ENCODE measurements around the gene ITGA1.

Gene ITGA1

DNA sequence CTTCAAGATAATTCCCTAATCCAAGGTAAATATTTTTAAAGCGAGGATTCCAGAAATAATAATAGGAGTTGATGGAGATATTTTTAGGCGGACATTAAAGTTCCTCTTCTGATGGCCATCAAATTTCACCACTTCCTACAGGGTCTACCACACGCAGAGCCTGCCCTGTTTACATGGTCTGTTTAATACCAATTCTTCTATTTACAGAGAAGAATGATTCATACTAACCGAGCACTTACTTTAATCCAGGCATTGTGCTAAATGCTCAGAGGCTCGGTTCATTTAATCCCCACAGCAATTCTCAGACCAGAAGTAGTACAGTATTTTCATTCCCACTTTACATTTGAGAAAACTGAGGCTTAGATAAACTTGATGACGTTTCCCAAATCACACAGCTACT, 3.0 kb upstream of the ITGA1 start:
- Histone ChIP-seq H3K9me3 (ENCODE audit: insufficient read depth, low read depth, low read length) (no peaks in the 10 kb centered on the region), H3K4me2 (ENCODE audit: low read depth, low read length, poor library complexity, severe bottlenecking) (no peak overlapping the region)

DNA sequence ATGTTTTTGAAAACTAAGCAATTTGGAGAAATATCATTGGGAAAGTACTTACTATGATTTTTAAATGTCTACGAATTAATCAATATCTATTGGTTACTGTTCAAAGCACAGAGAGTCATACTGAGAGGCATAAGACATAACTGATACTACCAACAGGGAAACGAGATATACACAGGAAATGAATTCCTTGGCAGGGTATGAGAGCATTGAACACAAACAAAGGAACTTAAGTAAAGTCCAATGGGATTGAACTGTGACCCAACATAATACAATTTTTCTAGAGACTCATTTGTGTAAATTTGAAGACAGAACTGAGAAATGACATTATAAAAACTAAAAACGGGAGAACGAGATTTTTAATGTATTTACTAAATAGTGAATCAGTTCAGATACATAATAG, 1.3 kb upstream of the ITGA1 start:
- Histone ChIP-seq H3F3A (ENCODE audit: low read depth) (no peaks in the 10 kb centered on the region), H3K4me1 (ENCODE audit: insufficient read depth, low read length, poor library complexity, severe bottlenecking) (peaks cover 19% of the 10 kb centered on the region), H3K9me3 (ENCODE audit: insufficient read depth, low read depth, low read length) (no peaks in the 10 kb centered on the region), H2AFZ (ENCODE audit: low read length) (no peak overlapping the region), H4K20me1 (ENCODE audit: insufficient read depth, low read length, poor library complexity, severe bottlenecking) (no peaks in the 10 kb centered on the region), H3K27me3 (ENCODE audit: insufficient read depth, low read length, poor library complexity, severe bottlenecking) (no peaks in the 10 kb centered on the region), H3K36me3 (ENCODE audit: insufficient read depth, low read length) (no peaks in the 10 kb centered on the region), H3K9ac (ENCODE audit: low read depth, low read length, poor library complexity, severe bottlenecking) (no peak overlapping the region), H3K4me3 (ENCODE audit: low read length, poor library complexity, severe bottlenecking) (no peak overlapping the region), H3K9me2 (replicated peaks; ENCODE audit: low read depth, low read length) (no peaks in the 10 kb centered on the region), H3K79me2 (ENCODE audit: insufficient read depth, low read length) (no peaks in the 10 kb centered on the region), H3K4me2 (ENCODE audit: low read depth, low read length, poor library complexity, severe bottlenecking) (no peak overlapping the region)
- TF ChIP-seq, protein P1, sequence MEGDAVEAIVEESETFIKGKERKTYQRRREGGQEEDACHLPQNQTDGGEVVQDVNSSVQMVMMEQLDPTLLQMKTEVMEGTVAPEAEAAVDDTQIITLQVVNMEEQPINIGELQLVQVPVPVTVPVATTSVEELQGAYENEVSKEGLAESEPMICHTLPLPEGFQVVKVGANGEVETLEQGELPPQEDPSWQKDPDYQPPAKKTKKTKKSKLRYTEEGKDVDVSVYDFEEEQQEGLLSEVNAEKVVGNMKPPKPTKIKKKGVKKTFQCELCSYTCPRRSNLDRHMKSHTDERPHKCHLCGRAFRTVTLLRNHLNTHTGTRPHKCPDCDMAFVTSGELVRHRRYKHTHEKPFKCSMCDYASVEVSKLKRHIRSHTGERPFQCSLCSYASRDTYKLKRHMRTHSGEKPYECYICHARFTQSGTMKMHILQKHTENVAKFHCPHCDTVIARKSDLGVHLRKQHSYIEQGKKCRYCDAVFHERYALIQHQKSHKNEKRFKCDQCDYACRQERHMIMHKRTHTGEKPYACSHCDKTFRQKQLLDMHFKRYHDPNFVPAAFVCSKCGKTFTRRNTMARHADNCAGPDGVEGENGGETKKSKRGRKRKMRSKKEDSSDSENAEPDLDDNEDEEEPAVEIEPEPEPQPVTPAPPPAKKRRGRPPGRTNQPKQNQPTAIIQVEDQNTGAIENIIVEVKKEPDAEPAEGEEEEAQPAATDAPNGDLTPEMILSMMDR (conservative IDR thresholded peaks at IDR 0.05; ENCODE audit: low read length): no peak
- no peak for TF ChIP-seq EZH2phosphoT487 (IDR thresholded peaks at IDR 0.05; ENCODE audit: borderline replicate concordance)

More for the DNA sequence above, 3.0 kb upstream of the ITGA1 start:
- no peak overlapping the region for H3K9ac ChIP-seq (ENCODE audit: low read depth, low read length, poor library complexity, severe bottlenecking)
- no peaks in the 10 kb centered on the region for H3K79me2 ChIP-seq (ENCODE audit: insufficient read depth, low read length)
- H4K20me1 ChIP-seq (ENCODE audit: insufficient read depth, low read length, poor library complexity, severe bottlenecking): no peaks in the 10 kb centered on the region
- no peaks in the 10 kb centered on the region for H3K9me2 ChIP-seq (replicated peaks; ENCODE audit: low read depth, low read length)
- no peaks in the 10 kb centered on the region for H3K36me3 ChIP-seq (ENCODE audit: insufficient read depth, low read length)
- H3K4me3 ChIP-seq (ENCODE audit: low read length, poor library complexity, severe bottlenecking): no peak overlapping the region
- H3K4me1 ChIP-seq (ENCODE audit: insufficient read depth, low read length, poor library complexity, severe bottlenecking): peaks cover 13% of the 10 kb centered on the region
- no peaks in the 10 kb centered on the region for H3F3A ChIP-seq (ENCODE audit: low read depth)
- TF ChIP-seq, protein P1 (conservative IDR thresholded peaks at IDR 0.05; ENCODE audit: low read length): no peak
- no peak for TF ChIP-seq EZH2phosphoT487 (IDR thresholded peaks at IDR 0.05; ENCODE audit: borderline replicate concordance)
- H2AFZ ChIP-seq (ENCODE audit: low read length): no peak overlapping the region
- H3K27me3 ChIP-seq (ENCODE audit: insufficient read depth, low read length, poor library complexity, severe bottlenecking): no peaks in the 10 kb centered on the region

DNA sequence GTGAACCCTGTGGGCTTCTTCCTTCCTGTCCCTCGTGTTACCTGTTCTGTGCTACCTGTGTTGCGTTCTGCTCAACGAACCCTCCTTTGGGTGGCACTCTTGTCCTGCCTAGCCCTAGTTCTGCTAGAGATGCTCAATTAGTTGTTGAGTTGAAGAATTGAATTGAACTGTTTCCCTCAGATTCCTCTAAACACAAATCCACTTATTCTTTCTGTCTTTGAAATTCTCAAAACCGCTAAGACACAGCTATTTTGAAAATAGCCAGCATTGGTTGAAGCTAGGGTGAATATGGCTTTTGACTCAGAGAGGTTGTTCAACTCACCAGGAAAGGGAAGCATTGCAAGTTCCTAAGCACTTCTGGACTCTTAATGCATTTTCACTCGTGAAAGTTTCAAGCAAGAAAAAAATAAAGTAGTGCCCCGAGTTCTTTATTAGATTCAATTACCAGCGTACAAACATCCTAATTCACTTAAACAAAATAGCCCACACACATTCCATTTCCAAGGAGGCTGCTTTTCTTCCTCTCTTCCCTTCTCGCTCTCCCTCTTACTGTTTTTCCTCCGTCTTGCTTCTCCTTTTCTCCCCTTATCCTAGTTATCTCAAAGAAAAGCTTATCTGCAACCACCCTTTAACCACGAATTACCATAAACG, 642 bp upstream of the ITGA1 start:
- Histone ChIP-seq H2AFZ (ENCODE audit: low read length) (peak overlapping the region; percentile 97), H3K9me2 (replicated peaks; ENCODE audit: low read depth, low read length) (no peaks in the 10 kb centered on the region), H3K79me2 (ENCODE audit: insufficient read depth, low read length) (no peaks in the 10 kb centered on the region), H3K36me3 (ENCODE audit: insufficient read depth, low read length) (no peaks in the 10 kb centered on the region), H3F3A (ENCODE audit: low read depth) (no peaks in the 10 kb centered on the region), H4K20me1 (ENCODE audit: insufficient read depth, low read length, poor library complexity, severe bottlenecking) (no peaks in the 10 kb centered on the region), H3K9ac (ENCODE audit: low read depth, low read length, poor library complexity, severe bottlenecking) (peak overlapping the region; percentile 57), H3K4me2 (ENCODE audit: low read depth, low read length, poor library complexity, severe bottlenecking) (peak overlapping the region; percentile 83), H3K4me1 (ENCODE audit: insufficient read depth, low read length, poor library complexity, severe bottlenecking) (peaks cover 19% of the 10 kb centered on the region), H3K9me3 (ENCODE audit: insufficient read depth, low read depth, low read length) (no peaks in the 10 kb centered on the region), H3K4me3 (ENCODE audit: low read length, poor library complexity, severe bottlenecking) (peak overlapping the region; percentile 83), H3K27me3 (ENCODE audit: insufficient read depth, low read length, poor library complexity, severe bottlenecking) (no peaks in the 10 kb centered on the region)
- TF ChIP-seq, protein P1 (conservative IDR thresholded peaks at IDR 0.05; ENCODE audit: low read length): peak; percentile 50
- no peak for TF ChIP-seq EZH2phosphoT487 (IDR thresholded peaks at IDR 0.05; ENCODE audit: borderline replicate concordance)

Measured in Loucy (cell line).